ENCODE data around the gene TRIM63.

TRIM63 gene

DNA sequence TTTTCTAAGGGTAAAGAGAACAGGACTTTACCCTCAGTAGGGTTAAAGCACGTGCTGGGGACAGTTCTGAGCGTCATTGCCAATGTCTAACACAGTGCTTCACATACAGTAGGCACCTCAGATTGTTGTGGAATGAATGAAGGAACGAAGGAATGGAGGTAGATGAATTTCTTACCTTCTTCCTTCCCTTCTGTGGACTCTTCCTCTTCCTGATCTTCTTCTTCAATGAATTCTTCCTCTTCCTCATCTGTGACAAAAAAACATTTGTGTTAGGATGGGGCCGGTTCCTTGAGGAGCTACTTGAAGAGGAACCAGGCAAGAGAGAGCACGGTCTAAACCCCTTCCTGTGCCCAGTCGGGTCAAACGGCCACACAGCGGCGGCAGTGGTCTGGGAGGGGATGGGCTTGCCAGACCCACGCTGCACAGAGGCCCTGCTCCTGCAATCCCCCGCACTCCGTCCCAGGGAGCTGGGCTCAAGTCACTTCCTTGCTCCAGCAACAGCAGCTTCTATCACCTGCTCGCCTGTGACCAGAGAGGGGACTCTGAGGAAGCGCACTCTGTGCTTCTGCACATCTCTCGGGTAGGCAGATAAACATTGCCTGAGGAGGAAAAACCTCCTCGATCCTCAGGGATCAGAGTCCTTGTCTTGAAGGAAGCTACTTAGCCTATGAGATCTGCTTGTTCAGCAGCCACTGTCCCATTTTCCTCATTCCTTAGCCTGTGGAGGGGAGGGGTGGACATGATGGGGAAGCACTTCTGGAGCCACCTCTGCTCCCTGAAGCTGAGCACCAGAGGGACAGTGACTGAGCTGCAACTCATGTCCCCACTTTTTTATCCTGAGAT lies 13.5 kb downstream of the TRIM63 start:
- DNase-seq: no peak

DNA sequence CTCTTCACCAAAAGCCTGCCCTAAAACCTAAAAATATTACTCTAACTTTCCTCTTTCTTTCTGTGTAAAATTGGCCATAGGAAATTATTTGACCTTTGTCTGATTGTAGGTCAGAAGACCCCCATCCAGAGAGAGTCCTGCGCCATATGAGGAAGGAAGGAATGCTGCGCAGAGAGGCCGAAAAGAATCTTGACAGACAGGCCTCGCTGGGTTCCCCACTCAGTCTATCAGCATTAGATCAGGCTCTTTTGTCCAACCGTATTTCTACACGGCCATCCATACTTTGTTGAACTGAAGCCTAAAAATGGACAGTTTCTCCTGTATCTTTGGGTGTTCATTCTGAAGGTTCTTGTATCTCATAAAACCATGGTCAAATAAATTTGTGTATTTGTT lies 17.2 kb downstream of the TRIM63 start:
- no peak for DNase-seq

DNA sequence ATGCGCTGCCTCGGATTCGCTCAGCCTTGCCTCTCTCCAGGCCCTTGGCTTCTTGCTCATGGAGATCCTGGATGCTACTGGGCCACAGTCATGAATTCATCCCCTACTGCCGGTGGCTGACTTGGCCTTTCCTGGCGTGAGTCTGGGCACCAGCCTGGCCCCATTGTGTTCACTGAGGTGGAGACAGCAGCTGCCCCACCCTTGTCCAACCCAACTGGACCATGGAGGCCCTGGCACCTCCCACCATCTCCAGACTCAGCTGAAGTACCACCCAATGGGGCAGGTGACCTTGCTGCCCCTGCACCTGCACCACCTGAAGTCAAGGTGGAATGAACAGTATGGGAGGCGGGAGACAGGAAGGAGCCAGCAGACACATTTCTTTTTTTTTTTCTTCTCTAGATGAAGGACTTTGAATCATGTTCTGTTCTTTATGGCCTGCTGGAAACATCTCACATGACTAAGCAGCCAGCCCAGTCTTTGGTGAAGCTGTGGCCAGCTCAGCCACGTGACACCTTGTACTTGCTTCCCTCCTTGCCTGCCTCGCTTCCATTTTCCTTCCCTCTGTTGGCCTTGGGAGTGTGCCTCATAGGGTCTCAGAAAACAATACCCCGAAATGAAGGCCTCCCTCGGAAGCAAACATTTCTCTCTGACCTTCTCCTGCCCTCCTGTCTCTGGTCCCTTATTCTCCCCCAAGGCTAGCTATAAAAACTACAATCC lies 17.7 kb downstream of the TRIM63 start:
- DNase-seq: no peak

DNA sequence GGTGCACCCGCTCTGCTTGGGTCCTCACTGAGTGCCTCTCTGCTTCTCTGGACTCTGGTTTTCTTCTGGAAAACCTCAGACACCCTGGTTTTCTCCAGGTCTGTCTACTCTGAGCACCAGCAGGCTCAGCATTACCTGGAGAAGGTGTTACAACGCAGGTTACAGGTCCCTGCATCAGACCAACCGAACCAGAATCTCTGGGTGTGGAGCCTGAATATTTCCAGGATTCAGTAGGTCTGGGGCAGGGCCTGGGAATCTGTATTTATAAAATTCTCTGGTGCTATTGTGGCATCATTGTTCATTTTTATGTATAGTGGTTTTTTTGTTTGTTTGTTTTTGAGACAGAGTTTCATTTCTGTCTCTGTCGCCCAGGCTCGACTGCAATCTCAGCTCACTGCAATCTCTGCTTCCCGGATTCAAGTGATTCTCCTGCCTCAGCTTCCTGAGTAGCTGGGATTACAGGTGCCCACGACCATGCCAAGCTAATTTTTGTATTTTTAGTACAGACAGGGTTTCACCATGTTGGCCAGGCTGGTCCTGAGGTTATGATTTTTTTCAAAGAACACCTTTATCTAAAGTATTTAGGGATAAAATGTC lies 20.1 kb downstream of the TRIM63 start:
- no peak for DNase-seq

DNA sequence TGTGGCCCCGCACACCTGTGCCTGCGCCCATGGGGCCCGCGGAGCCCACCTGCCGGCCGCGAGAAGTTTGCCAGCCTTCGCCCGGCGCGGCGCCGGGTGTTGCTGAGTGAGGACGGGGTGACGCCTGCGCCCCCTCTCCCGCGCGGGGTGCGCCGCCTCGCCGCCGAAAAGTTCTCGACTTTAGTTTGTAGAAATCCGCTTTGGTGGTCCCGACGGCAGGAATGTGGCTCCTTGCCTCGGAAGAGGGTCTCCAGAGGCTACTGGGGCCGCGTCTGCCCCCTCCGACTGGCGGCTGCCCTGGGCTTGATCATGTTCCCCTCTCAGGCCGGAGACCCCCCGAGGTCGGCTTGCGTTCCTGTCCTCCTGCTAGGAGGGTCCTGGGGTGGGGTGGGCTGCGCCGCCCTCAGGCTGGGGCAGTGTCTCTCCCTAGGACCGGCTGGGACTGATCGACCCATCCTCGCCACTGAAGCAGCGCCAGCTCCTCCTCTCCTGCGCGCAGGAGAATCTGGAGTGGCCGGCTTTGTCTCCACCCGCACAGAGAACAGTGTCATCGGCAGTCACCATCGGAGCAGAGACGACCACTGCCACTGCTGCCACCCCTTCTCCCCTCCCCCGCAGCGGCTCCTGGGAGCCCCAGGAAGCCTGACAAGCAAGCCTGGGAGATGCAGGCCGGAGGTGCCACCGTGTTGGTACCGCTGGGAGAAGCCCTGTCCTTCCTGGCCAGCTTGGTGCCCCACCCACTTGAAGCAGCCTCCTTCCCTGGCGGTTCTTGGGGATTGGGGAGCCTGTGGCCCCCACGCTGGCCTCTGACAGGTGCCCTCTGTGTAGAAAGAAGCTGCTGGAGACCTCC lies 21.0 kb downstream of the TRIM63 start:
- no peak for DNase-seq

GRCh38 chr1:26045722-26046245 lies 21.6 kb downstream of the TRIM63 start, which contains the start of gene SLC30A2:
Gene SLC30A2 (minus strand): TSS chr1:26046118. CDS start chr1:26045896, 222 bp downstream.
- DNase-seq: no peak

GRCh38 chr1:26044971-26045721 lies 22.3 kb downstream of the TRIM63 start:
- DNase-seq: no peak

- DNase-seq: no peak
Measured at GRCh38 chr1:26044414-26044813, 23.0 kb downstream of the TRIM63 start.

DNA sequence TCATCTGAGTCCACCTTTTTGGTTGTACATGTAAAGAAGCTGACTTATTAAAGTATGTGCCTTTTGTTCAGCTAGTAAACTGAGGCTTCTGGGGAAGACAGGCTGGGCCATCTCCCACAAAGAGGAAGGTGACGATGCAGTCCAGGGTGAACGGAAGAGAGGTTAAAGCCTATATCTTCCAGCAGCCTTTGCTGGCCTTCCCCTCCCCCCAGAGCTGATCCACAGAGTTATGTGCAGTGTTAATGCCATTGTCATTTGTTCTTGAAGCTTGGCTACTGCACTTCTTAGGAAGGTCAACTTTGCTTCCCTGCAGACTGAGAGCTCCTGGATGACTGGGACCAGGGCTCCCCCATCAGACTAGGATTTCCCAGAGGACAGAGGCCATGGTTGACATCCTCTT lies 23.7 kb downstream of the TRIM63 start:
- DNase-seq: no peak

GRCh38 chr1:26041978-26042377 lies 25.5 kb downstream of the TRIM63 start:
- DNase-seq: no peak

GRCh38 chr1:26041401-26041800 lies 26.0 kb downstream of the TRIM63 start:
- DNase-seq: no peak

DNA sequence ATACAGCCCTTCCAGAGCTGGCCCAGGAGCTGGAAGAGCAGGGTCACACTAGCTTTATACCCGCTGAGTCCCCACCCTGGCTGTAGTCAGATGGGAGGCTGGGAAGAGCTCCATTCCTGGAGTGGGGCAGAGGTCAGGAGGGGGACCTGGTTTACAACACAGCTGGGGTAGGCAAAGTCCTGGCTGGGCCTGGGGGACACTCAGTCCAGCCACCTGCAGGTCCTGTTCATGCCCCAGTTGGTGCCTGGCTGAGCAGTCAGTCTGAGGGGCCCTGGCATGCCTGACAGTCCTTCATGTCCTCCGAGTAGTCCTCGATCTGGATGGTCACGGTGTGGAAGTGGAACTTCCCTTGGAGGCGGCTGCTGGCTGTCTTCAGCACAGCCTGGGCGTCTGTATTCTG lies 28.5 kb downstream of the TRIM63 start:
- no peak for DNase-seq

DNA sequence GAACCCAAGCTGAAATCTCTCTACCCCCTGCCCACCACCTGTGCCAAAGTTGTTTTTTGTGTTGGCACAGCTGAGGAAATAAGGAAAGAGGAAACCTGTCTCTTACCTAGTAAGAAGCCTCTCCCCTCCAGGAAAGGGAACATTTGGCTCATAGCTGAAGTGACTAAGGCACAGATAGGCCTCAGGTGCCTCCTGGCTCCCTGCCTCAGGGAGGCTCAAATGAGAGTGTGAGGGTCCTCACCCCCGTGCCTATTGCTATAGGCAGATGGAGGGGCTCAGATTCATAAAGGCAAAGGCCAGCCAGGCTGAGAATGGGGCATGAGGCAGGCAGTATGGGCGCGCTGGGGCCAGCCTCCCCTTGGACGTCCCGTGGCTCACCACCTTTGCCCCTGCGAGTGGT lies 29.0 kb downstream of the TRIM63 start:
- no peak for DNase-seq

GRCh38 chr1:26037904-26038303 lies 29.5 kb downstream of the TRIM63 start:
- no peak for DNase-seq

- no peak for DNase-seq
Measured at GRCh38 chr1:26036756-26037281, 30.6 kb downstream of the TRIM63 start.

GRCh38 chr1:26035959-26036755 lies 31.3 kb downstream of the TRIM63 start:
- DNase-seq: peak; percentile 50

- DNase-seq: peak; percentile 91
Measured at GRCh38 chr1:26035203-26035958, 32.0 kb downstream of the TRIM63 start.

DNA sequence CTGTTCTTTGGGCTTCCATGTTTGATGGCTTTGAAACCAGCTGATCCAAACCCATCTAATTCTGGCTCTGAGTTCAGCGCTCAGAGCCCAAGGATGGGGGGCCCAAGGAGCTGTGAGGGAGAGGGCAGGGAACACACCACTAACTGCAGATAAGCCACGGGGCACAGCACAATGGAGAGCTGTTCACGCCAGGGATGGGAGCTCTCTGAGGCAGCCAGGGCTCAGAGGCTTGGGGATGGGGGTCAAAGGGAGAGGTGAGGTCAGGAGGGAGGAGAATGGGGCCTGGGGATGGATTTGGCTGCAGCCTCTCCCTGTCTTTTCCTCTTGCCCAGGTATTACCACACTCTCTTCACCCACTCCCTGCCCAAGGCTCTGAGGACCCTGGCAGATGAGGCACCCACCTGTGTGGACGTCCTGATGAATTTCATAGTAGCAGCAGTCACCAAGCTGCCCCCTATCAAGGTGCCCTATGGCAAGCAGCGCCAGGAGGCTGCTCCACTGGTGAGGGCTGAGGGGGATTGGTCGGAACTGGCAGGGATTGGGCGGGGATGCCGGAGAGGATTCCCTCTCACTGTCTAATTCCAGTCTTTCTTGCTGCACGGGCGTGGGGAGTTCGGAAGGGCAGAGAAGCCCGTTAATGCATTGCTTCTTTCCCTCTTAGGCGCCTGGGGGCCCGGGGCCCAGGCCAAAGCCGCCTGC lies 32.8 kb downstream of the TRIM63 start:
- DNase-seq: no peak

- no peak for DNase-seq
Measured at GRCh38 chr1:26032656-26033357, 34.6 kb downstream of the TRIM63 start.
